ENCODE measurements around the gene STXBP6. TPM values are rescaled to one million over a fixed set of nuclear protein-coding genes. Genes with fewer than 3 reads are reported as not detected.

The STXBP6 gene
- total RNA-seq, 1 donor from 2014 or later = 27.1 TPM

GRCh38 chr14:24814346-24814745, 235.6 kb downstream of the STXBP6 start:
- Mint-ChIP-seq H3K4me3 (ENCODE audit: unreplicated experiment) (no peak overlapping the region), H3K9me3 (ENCODE audit: unreplicated experiment) (no peaks in the 10 kb centered on the region)

GRCh38 chr14:24813819-24814259, 236.1 kb downstream of the STXBP6 start:
- no peak for DNase-seq (ENCODE audit: low read depth)
- FAIRE-seq = no peak
- no peak overlapping the region for H3K4me3 ChIP-seq (ENCODE audit: insufficient read depth, low read depth, low read length)
- H3K27ac Mint-ChIP-seq (ENCODE audit: unreplicated experiment) = no peak overlapping the region
- no peak overlapping the region for H3K4me3 Mint-ChIP-seq (ENCODE audit: unreplicated experiment)
- no peaks in the 10 kb centered on the region for H3K36me3 ChIP-seq (ENCODE audit: insufficient read depth, low read length)
- TF ChIP-seq EZH2 (IDR thresholded peaks at IDR 0.05; ENCODE audit: insufficient read depth, low read length) = no peak
- TF ChIP-seq CTCF (IDR thresholded peaks at IDR 0.05; ENCODE audit: insufficient read depth, low read depth, low read length) = no peak
- no peak overlapping the region for H2AFZ ChIP-seq (ENCODE audit: low read depth, low read length)
- no peak overlapping the region for H3K9ac ChIP-seq (ENCODE audit: low read length)
- H3K36me3 Mint-ChIP-seq (ENCODE audit: low read depth, unreplicated experiment) = peaks cover 4% of the 10 kb centered on the region
- H3K27me3 ChIP-seq (ENCODE audit: insufficient read depth, low read length) = no peaks in the 10 kb centered on the region
- H3K79me2 ChIP-seq (ENCODE audit: insufficient read depth, low read length) = no peaks in the 10 kb centered on the region
- peaks cover 5% of the 10 kb centered on the region for H3K4me1 ChIP-seq (ENCODE audit: insufficient read depth, low read length)
- H3K27me3 Mint-ChIP-seq (ENCODE audit: low read depth, unreplicated experiment) = no peaks in the 10 kb centered on the region
- no peaks in the 10 kb centered on the region for H3K9me3 Mint-ChIP-seq (ENCODE audit: unreplicated experiment)
- H3K27ac ChIP-seq (ENCODE audit: low read depth, low read length) = no peak overlapping the region
- H4K20me1 ChIP-seq (ENCODE audit: insufficient read depth, low read length) = no peaks in the 10 kb centered on the region
- peaks cover 31% of the 10 kb centered on the region for H3K4me1 Mint-ChIP-seq (ENCODE audit: low read depth, unreplicated experiment)
- no peak overlapping the region for H3K4me2 ChIP-seq (ENCODE audit: low read length)
- no peaks in the 10 kb centered on the region for H3K9me3 ChIP-seq (ENCODE audit: insufficient read depth, low read depth, low read length)

More at GRCh38 chr14:24814346-24814745, 235.6 kb downstream of the STXBP6 start:
- Histone ChIP-seq H3K9me3 (ENCODE audit: insufficient read depth, low read depth, low read length) (no peaks in the 10 kb centered on the region), H3K79me2 (ENCODE audit: insufficient read depth, low read length) (no peaks in the 10 kb centered on the region), H2AFZ (ENCODE audit: low read depth, low read length) (no peak overlapping the region), H3K36me3 (ENCODE audit: insufficient read depth, low read length) (no peaks in the 10 kb centered on the region), H3K4me2 (ENCODE audit: low read length) (no peak overlapping the region), H3K4me1 (ENCODE audit: insufficient read depth, low read length) (peaks cover 5% of the 10 kb centered on the region), H3K27ac (ENCODE audit: low read depth, low read length) (no peak overlapping the region), H3K9ac (ENCODE audit: low read length) (no peak overlapping the region), H3K4me3 (ENCODE audit: insufficient read depth, low read depth, low read length) (no peak overlapping the region), H4K20me1 (ENCODE audit: insufficient read depth, low read length) (no peaks in the 10 kb centered on the region), H3K27me3 (ENCODE audit: insufficient read depth, low read length) (no peaks in the 10 kb centered on the region)
- FAIRE-seq (no peak), DNase-seq (ENCODE audit: low read depth) (no peak)
- no peak overlapping the region for H3K27ac Mint-ChIP-seq (ENCODE audit: unreplicated experiment)
- no peaks in the 10 kb centered on the region for H3K27me3 Mint-ChIP-seq (ENCODE audit: low read depth, unreplicated experiment)
- peaks cover 4% of the 10 kb centered on the region for H3K36me3 Mint-ChIP-seq (ENCODE audit: low read depth, unreplicated experiment)
- H3K4me1 Mint-ChIP-seq (ENCODE audit: low read depth, unreplicated experiment) = peaks cover 36% of the 10 kb centered on the region
- TF ChIP-seq CTCF (IDR thresholded peaks at IDR 0.05; ENCODE audit: insufficient read depth, low read depth, low read length) = no peak
- TF ChIP-seq EZH2 (IDR thresholded peaks at IDR 0.05; ENCODE audit: insufficient read depth, low read length) = no peak

GRCh38 chr14:24813089-24813815, 236.7 kb downstream of the STXBP6 start:
- TF ChIP-seq EZH2 (IDR thresholded peaks at IDR 0.05; ENCODE audit: insufficient read depth, low read length) (no peak), CTCF (IDR thresholded peaks at IDR 0.05; ENCODE audit: insufficient read depth, low read depth, low read length) (no peak)
- Mint-ChIP-seq H3K27ac (ENCODE audit: unreplicated experiment) (no peak overlapping the region), H3K9me3 (ENCODE audit: unreplicated experiment) (no peaks in the 10 kb centered on the region), H3K4me3 (ENCODE audit: unreplicated experiment) (no peak overlapping the region), H3K27me3 (ENCODE audit: low read depth, unreplicated experiment) (no peaks in the 10 kb centered on the region), H3K4me1 (ENCODE audit: low read depth, unreplicated experiment) (peaks cover 28% of the 10 kb centered on the region), H3K36me3 (ENCODE audit: low read depth, unreplicated experiment) (peaks cover 4% of the 10 kb centered on the region)
- no peak overlapping the region for H3K4me2 ChIP-seq (ENCODE audit: low read length)
- no peak overlapping the region for H2AFZ ChIP-seq (ENCODE audit: low read depth, low read length)
- no peak overlapping the region for H3K4me3 ChIP-seq (ENCODE audit: insufficient read depth, low read depth, low read length)
- H3K27ac ChIP-seq (ENCODE audit: low read depth, low read length) = no peak overlapping the region
- H3K79me2 ChIP-seq (ENCODE audit: insufficient read depth, low read length) = no peaks in the 10 kb centered on the region
- H3K4me1 ChIP-seq (ENCODE audit: insufficient read depth, low read length) = peaks cover 4% of the 10 kb centered on the region
- no peak overlapping the region for H3K9ac ChIP-seq (ENCODE audit: low read length)
- H3K36me3 ChIP-seq (ENCODE audit: insufficient read depth, low read length) = no peaks in the 10 kb centered on the region
- FAIRE-seq = no peak
- no peak for DNase-seq (ENCODE audit: low read depth)
- H4K20me1 ChIP-seq (ENCODE audit: insufficient read depth, low read length) = no peaks in the 10 kb centered on the region
- no peaks in the 10 kb centered on the region for H3K27me3 ChIP-seq (ENCODE audit: insufficient read depth, low read length)
- H3K9me3 ChIP-seq (ENCODE audit: insufficient read depth, low read depth, low read length) = no peaks in the 10 kb centered on the region

Data from astrocyte (in vitro differentiated cells and primary cell).